GM13977 (cell line): ENCODE results near the gene HECW1.

Experiments
- DNase-seq: peaks from one replicate; pipeline ENCODE4 v3.0.0; 2012; ENCODE audit warnings: low spot score
- CTCF ChIP-seq: IDR thresholded peaks from 2 replicates; pipeline ENCODE4 v1.5.1; 2012; ENCODE audit warnings: mild to moderate bottlenecking, control low read depth; ENCODE audit not compliant: insufficient read depth; ENCODE audit errors: extremely low read depth, missing control alignments
- in situ Hi-C: fragments of 300-500 bp; cut with MboI; formaldehyde crosslinking; loops from one replicate; pipeline ENCODE4 v1.12.0; 2022; ENCODE audit warnings: low sequenced_read_pairs, low pct_unique_long_range_greater_than_20kb, mixed read lengths, inconsistent platforms; ENCODE audit not compliant: unreplicated experiment

HECW1 gene

GRCh38 chr7:43077732-43078391 is 34.6 kb upstream of the HECW1 start:
- DNase-seq, result no peak
- in situ Hi-C loops, result no loop called here
- no peak for TF ChIP-seq CTCF

GRCh38 chr7:43078794-43079193 is 33.7 kb upstream of the HECW1 start:
- DNase-seq, result no peak
- in situ Hi-C loops, result no loop called here
- TF ChIP-seq CTCF, result no peak

GRCh38 chr7:43081603-43082002 is 30.8 kb upstream of the HECW1 start:
- no peak for DNase-seq
- in situ Hi-C loops, result no loop called here
- no peak for TF ChIP-seq CTCF

- no peak for TF ChIP-seq CTCF
- in situ Hi-C loops, result no loop called here
- no peak for DNase-seq
Measured at GRCh38 chr7:43083106-43083505, 29.3 kb upstream of the HECW1 start.

GRCh38 chr7:43085017-43085416 is 27.4 kb upstream of the HECW1 start:
- DNase-seq, result no peak
- in situ Hi-C loops, result no loop called here
- TF ChIP-seq CTCF, result no peak

GRCh38 chr7:43085992-43086391 is 26.5 kb upstream of the HECW1 start:
- TF ChIP-seq CTCF, result no peak
- in situ Hi-C loops, result no loop called here
- DNase-seq, result no peak
